SHP77 treated with DMSO at 0.1 percent for 48 hours (cell line): ENCODE results near the gene PTPRD.
A peak's percentile ranks its signal among the peaks of the same experiment; 100 is the strongest.

Experiments
- DNase-seq: peaks from one replicate; lab custom pipeline; 2025; lab: John Stamatoyannopoulos, UW

PTPRD gene

GRCh38 chr9:8860925-8861324 lies 1751.9 kb downstream of the PTPRD start:
- no peak for DNase-seq

GRCh38 chr9:8860086-8860485 lies 1752.7 kb downstream of the PTPRD start:
- no peak for DNase-seq

GRCh38 chr9:8859416-8859815 lies 1753.4 kb downstream of the PTPRD start:
- no peak for DNase-seq

GRCh38 chr9:8858596-8859161 lies 1754.1 kb downstream of the PTPRD start:
- DNase-seq, result no peak

- DNase-seq, result no peak
Observed at GRCh38 chr9:8857926-8858595, 1754.7 kb downstream of the PTPRD start.

GRCh38 chr9:8857068-8857925 lies 1755.5 kb downstream of the PTPRD start:
- DNase-seq, result no peak

- DNase-seq, result no peak
Observed at GRCh38 chr9:8856396-8857067, 1756.3 kb downstream of the PTPRD start.

- DNase-seq, result peak; percentile 23
Observed at GRCh38 chr9:8855046-8855445, 1757.8 kb downstream of the PTPRD start.

GRCh38 chr9:8852301-8852864 lies 1760.4 kb downstream of the PTPRD start:
- DNase-seq, result no peak

GRCh38 chr9:8850914-8851313 lies 1761.9 kb downstream of the PTPRD start:
- DNase-seq, result peak; percentile 46

- DNase-seq, result no peak
Observed at GRCh38 chr9:8845808-8846207, 1767.0 kb downstream of the PTPRD start.

GRCh38 chr9:8845376-8845775 lies 1767.4 kb downstream of the PTPRD start:
- DNase-seq, result no peak

GRCh38 chr9:8844549-8844948 lies 1768.3 kb downstream of the PTPRD start:
- no peak for DNase-seq

GRCh38 chr9:8842402-8843193 lies 1770.2 kb downstream of the PTPRD start:
- no peak for DNase-seq

GRCh38 chr9:8838136-8838535 lies 1774.7 kb downstream of the PTPRD start:
- DNase-seq, result no peak

- DNase-seq, result no peak
Observed at GRCh38 chr9:8835291-8835690, 1777.5 kb downstream of the PTPRD start.

- DNase-seq, result no peak
Observed at GRCh38 chr9:8832955-8833354, 1779.8 kb downstream of the PTPRD start.

GRCh38 chr9:8832386-8832785 lies 1780.4 kb downstream of the PTPRD start:
- no peak for DNase-seq

GRCh38 chr9:8831568-8831967 lies 1781.2 kb downstream of the PTPRD start:
- DNase-seq, result no peak

- no peak for DNase-seq
Observed at GRCh38 chr9:8826281-8826680, 1786.5 kb downstream of the PTPRD start.

- DNase-seq, result no peak
Observed at GRCh38 chr9:8825585-8826147, 1787.1 kb downstream of the PTPRD start.
